Common myeloid progenitor, CD34-positive (primary cell): ENCODE results near the gene TMEM80.
A peak's percentile ranks its signal among the peaks of the same experiment; 100 is the strongest.
"Not testable (repeated sequence)": the region's sequence is repeated elsewhere in the genome, so short reads cannot be mapped to it uniquely, and the experiment has no call there.

ENCODE experiments used
- CTCF ChIA-PET: fragments of 350-600 bp; sonication (Branson Sonifier 250); formaldehyde crosslinking; loops from one replicate; lab custom pipeline; 2021; ENCODE audit warnings: antibody characterized with exemption; lab: Charles Lee
- POLR2A ChIA-PET: fragments of 350-600 bp; sonication (Branson Sonifier 250); formaldehyde crosslinking; loops from one replicate; lab custom pipeline; 2021; ENCODE audit warnings: antibody characterized with exemption; lab: Charles Lee
- DNase-seq, 3 donors: peaks; one replicate each; pipeline versions ENCODE4 v3.0.0 to v3.0.0-alpha.2; 2013
- H3K27ac ChIP-seq, 2 experiments: 1 replicate in 1 of 2; 2 replicates in 1 of 2; pipeline ENCODE4 v1.7.0; 2013; ENCODE audit warnings: inconsistent platforms in 2 of 2, low read length in 2 of 2, mild to moderate bottlenecking in 2 of 2, low read depth in 1 of 2, moderate library complexity in 1 of 2; ENCODE audit not compliant: severe bottlenecking in 2 of 2, insufficient read depth in 1 of 2, poor library complexity in 1 of 2
- H3K27me3 ChIP-seq, 5 experiments: replicated peaks in 2 of 5; 1 replicate in 3 of 5; 2 replicates in 2 of 5; pipeline versions ENCODE4 v1.6.1 to v1.7.0; 2013; ENCODE audit warnings: low read length in 4 of 5, mild to moderate bottlenecking in 2 of 5, moderate library complexity in 2 of 5, inconsistent platforms in 1 of 5; ENCODE audit not compliant: insufficient read depth in 5 of 5, control insufficient read depth in 4 of 5
- H3K36me3 ChIP-seq, 4 experiments: 1 replicate in 2 of 4; 2 replicates in 2 of 4; pipeline versions ENCODE4 v1.6.1 to v1.7.0; 2013; ENCODE audit warnings: low read length in 3 of 4, control low read depth in 1 of 4, mild to moderate bottlenecking in 1 of 4; ENCODE audit not compliant: control insufficient read depth in 4 of 4, insufficient read depth in 4 of 4
- H3K4me1 ChIP-seq, 4 experiments: 1 replicate in 3 of 4; 2 replicates in 1 of 4; pipeline versions ENCODE4 v1.6.1 to v1.7.1; 2013; ENCODE audit warnings: low read length in 3 of 4, mild to moderate bottlenecking in 3 of 4, control low read depth in 1 of 4, inconsistent platforms in 1 of 4, moderate library complexity in 1 of 4; ENCODE audit not compliant: control insufficient read depth in 4 of 4, insufficient read depth in 4 of 4; ENCODE audit errors: control extremely low read depth in 1 of 4
- H3K4me3 ChIP-seq, 7 experiments: 1 replicate in 4 of 7; 2 replicates in 3 of 7; pipeline versions ENCODE4 v1.5.1 to v1.7.0; 2013; ENCODE audit warnings: mild to moderate bottlenecking in 7 of 7, low read length in 6 of 7, moderate library complexity in 6 of 7, inconsistent platforms in 2 of 7, low read depth in 2 of 7, control low read depth in 1 of 7; ENCODE audit not compliant: insufficient read depth in 4 of 7, control insufficient read depth in 1 of 7; ENCODE audit errors: extremely low read depth in 1 of 7
- H3K9me3 ChIP-seq, 5 experiments: 1 replicate in 4 of 5; 2 replicates in 1 of 5; pipeline versions ENCODE4 v1.6.1 to v1.7.1; 2013; ENCODE audit warnings: low read length in 4 of 5, mild to moderate bottlenecking in 2 of 5, inconsistent platforms in 1 of 5, low read depth in 1 of 5, moderate library complexity in 1 of 5; ENCODE audit not compliant: control insufficient read depth in 4 of 5, insufficient read depth in 2 of 5; ENCODE audit errors: control extremely low read depth in 1 of 5
- WGBS: methylation state at CpG from one replicate; pipeline ENCODE4 v1.1.5; 2013; ENCODE audit not compliant: insufficient coverage; 5-methylcytosine and 5-hydroxymethylcytosine counted together

TMEM80 gene

DNA sequence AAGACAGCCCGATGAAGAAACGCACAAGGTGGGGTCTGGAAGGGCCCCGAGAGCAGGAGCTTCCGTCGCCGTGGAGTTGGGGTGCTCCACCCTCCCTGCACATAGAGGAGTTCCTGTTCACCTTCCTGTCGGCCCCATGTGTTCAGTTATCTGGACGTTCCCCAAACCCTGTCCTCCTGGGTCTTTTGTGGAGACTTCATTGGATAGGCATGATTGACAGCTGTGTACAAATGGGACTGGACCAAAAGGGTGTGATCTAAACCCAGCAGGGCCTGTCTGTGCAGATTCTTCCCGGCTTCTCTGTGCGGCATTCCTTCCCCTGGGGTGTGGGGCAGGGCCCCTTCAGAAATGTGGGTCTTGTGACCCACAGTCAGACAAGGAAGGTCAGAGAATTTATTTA lies 42.3 kb downstream of the TMEM80 start:
- Histone ChIP-seq H3K4me1 (peaks cover 0 to 17% (median 15%) of the 10 kb centered on the region in 4 experiments), H3K4me3 (peak overlapping the region in 5 of 7 experiments; percentile 7 to 66 (median 48)), H3K27ac (peak overlapping the region in 1 of 2 experiments; percentile 29)
- H3K9me3 ChIP-seq, H3K36me3 ChIP-seq, H3K27me3 ChIP-seq: not testable (repeated sequence)
- POLR2A ChIA-PET: interaction anchor here (0.6 to 1.3 kb wide), 3 partner anchors 9 to 68 kb away, joined by 3 to 8 read pairs (median 3); partner anchors contain the start of gene TALDO1
- WGBS: 5% methylated on average over 8 of the region's 10 CpGs
- peak in 1 of 3 donors; percentile 49 for DNase-seq
- CTCF ChIA-PET: interaction anchor here (0.6 to 4.4 kb wide), 4 partner anchors 10 to 19 kb away, joined by 3 to 27 read pairs (median 4); no protein-coding TSS in a partner anchor

DNA sequence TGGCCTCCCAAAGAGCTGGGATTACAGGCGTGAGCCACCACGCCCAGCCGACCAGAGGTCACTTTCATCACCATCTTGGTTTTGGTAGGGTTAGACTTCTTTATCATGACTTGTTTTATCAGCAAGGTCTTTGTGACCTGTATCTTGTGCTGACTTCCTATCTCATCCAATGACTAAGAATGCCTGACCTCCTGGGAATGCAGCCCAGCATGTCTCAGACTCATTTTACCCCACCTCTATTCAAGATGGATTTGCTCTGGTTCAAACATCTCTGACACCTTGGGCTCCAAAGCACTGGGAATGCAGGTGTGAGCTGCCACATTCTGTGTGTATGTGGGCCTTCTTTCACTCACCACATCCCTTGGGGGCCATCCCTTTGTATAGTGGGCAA lies 46.5 kb downstream of the TMEM80 start:
- ChIA-PET POLR2A (no interaction called here), CTCF (interaction anchor here (0.6 kb wide), 1 partner anchor 18 kb away, joined by 3 read pairs; no protein-coding TSS in a partner anchor)
- no peaks in the 10 kb centered on the region for H3K36me3 ChIP-seq
- H3K27ac ChIP-seq: no peak overlapping the region
- WGBS: 86% methylated on average over 3 of the region's 3 CpGs
- peaks cover 0 to 36% (median 32%) of the 10 kb centered on the region in 4 experiments for H3K4me1 ChIP-seq
- no peaks in the 10 kb centered on the region for H3K9me3 ChIP-seq
- H3K27me3 ChIP-seq: no peaks in the 10 kb centered on the region
- DNase-seq: no peak
- no peak overlapping the region for H3K4me3 ChIP-seq

DNA sequence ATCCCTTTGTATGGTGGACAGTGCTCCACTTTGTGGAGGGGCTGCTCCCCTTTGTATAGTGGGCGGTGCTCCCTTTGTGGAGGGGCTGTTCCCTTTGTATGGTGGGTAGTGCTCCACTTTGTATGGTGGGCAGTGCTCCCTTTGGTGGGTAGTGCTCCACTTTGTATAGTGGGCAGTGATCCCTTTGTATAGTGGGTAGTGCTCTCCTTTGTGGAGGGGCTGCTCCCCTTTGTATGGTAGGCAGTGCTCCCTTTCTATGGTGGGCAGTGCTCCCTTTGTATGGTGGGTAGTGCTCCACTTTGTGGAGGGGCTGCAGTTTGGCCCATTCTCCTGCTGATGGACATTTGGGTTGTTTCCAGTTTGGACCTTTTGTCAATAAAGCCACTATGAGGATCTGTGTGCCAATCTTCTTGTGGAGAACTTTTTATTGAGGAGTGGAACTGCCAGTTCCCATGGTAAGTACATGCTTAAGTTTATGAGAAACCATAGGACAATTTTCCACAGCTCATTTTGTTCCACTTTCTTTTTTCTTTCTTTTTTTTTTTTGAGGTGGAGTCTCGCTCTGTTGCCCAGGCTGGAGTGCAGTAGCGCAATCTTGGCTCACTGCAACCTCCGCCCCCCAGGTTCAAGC lies 47.1 kb downstream of the TMEM80 start:
- H3K4me1 ChIP-seq: peaks cover 0 to 30% (median 27%) of the 10 kb centered on the region in 4 experiments
- no peak for DNase-seq
- no peaks in the 10 kb centered on the region for H3K36me3 ChIP-seq
- no peak overlapping the region for H3K4me3 ChIP-seq
- H3K27me3 ChIP-seq: no peaks in the 10 kb centered on the region
- ChIA-PET POLR2A (no interaction called here), CTCF (interaction anchor here (1.0 to 9.2 kb wide), 3 partner anchors 11 to 16 kb away, joined by 3 to 133 read pairs (median 5); no protein-coding TSS in a partner anchor)
- WGBS: no CpG with 5 or more reads among the region's 4 CpGs
- no peak overlapping the region for H3K27ac ChIP-seq
- no peaks in the 10 kb centered on the region for H3K9me3 ChIP-seq

DNA sequence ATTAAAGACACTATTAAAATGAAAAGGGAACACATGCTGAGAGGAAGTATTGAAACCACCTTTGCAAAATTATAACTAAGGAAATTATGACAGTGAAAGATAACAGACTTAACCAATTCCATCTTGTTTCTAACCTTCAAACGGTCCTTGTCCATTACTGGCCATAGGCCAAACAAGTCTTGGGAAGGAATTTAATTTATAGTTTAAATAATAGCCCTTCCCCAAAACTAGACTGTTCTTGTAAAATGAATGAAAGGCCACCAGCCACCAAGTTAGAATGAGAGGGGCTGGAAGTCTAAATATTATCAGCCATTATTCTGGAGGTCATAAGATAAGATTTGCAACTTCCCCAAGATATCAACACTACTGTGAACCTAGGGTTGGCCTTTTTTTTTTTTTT lies 49.8 kb downstream of the TMEM80 start:
- Histone ChIP-seq H3K27ac (no peak overlapping the region), H3K9me3 (no peaks in the 10 kb centered on the region), H3K4me1 (peaks cover 7 to 47% (median 42%) of the 10 kb centered on the region in 4 experiments), H3K36me3 (peaks cover 0 to 5% (median 0%) of the 10 kb centered on the region in 4 experiments), H3K4me3 (no peak overlapping the region), H3K27me3 (no peaks in the 10 kb centered on the region)
- ChIA-PET POLR2A (no interaction called here), CTCF (interaction anchor here (1.2 to 9.2 kb wide), 3 partner anchors 12 to 31 kb away, joined by 3 to 133 read pairs (median 5); no protein-coding TSS in a partner anchor)
- DNase-seq: peak in 2 of 3 donors; percentile 43 to 62
- no CpG with 5 or more reads among the region's 1 CpG for WGBS

DNA sequence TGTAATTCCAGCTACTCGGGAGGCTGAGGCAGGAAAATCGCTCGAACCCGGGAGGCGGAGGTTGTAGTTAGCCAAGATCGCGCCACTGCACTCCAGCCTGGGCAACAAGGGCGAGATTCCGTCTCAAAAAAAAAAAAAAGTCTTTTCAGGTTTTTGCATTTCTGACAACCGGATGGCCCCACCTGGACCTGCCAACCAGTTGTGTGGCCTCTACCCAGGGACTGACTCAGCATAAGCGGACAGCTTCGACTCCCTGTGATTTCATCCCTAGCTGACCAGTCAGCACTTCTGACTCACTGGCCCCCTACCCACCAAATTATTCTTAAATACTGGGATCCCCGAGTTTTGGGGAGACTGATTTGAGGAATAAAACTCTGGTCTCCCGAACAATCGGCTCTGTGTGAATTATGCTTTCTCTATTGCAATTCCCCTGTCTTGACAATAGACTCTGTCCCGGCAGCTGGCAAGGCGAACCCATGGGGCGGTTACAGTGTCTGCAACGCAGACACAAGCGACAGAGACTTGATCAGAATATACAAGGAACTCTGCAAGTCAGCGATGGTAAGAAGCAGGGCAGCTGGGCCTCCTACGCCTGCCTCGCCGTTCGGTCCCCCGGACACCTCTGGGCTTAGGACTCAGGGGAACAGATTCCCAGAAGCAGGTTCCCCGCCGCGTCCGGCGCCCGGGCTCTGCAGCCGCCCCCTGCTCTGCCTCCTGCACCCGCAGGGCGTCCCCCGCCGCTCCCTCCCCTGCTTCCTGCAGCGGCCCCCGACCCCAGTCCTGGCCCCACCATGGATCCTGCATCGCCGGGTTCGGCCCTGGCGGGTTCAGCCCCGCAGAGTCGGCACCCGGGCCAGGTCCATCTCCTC lies 50.9 kb downstream of the TMEM80 start:
- POLR2A ChIA-PET: interaction anchor here (1.4 kb wide), 1 partner anchor 9 kb away, joined by 8 read pairs; no protein-coding TSS in a partner anchor
- peak overlapping the region; percentile 69 to 100 (median 93) for H3K4me3 ChIP-seq
- CTCF ChIA-PET: interaction anchor here (1.8 to 9.2 kb wide), 4 partner anchors 10 to 30 kb away, joined by 5 to 133 read pairs (median 17); no protein-coding TSS in a partner anchor
- no peaks in the 10 kb centered on the region for H3K9me3 ChIP-seq
- peaks cover 7 to 54% (median 42%) of the 10 kb centered on the region in 4 experiments for H3K4me1 ChIP-seq
- 30% methylated on average over 38 of the region's 46 CpGs for WGBS
- H3K36me3 ChIP-seq: peaks cover 0 to 12% (median under 1%) of the 10 kb centered on the region in 4 experiments
- H3K27me3 ChIP-seq: no peaks in the 10 kb centered on the region
- peak overlapping the region; percentile 2 to 54 for H3K27ac ChIP-seq
- peak in 2 of 3 donors; percentile 55 to 67 for DNase-seq

DNA sequence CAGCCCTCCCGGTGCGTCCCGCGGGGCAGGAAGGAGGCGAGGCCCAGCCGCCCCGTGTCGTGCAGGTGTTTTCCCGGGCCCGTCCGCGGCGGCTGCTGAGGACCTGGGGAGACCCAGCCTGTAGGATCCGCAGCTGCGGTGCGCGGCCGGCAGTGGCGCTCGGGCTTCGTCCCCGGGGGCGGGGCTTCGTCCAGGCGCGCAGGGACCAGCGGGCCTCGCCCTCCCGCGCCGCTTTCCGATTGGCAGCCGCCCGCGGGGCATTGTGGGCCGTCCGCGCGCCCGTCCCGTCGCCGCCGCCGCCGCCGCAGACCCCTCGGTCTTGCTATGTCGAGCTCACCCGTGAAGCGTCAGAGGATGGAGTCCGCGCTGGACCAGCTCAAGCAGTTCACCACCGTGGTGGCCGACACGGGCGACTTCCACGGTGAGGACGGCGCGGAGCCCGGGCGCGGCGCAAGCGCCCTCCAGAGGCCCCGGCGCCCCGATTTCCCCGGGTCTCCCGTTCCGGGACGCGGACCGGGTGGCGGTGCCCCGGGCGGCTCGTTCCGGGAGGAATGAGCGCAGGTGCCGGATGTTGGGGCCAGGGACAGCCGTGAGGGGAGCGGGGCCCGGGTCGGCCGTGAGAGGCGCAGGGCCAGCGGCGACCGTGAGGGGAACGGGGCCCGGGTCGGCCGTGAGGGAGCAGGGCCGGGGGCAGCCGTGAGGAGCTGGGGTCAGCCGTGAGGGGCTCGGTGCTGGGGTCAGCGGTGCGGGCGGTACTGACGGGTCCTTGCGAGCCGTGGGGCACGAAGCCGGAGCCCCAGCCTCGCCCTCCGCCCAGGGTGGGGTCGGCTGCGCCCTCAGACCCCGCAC lies 51.8 kb downstream of the TMEM80 start, which contains the start of gene TALDO1:
Gene TALDO1, plus strand, starts transcription at position 307 of the 849 bp plus-strand sequence. Its CDS starts 18 bp downstream, at position 325.
- Histone ChIP-seq H3K9me3 (no peaks in the 10 kb centered on the region), H3K27ac (peak within 1 kb of the TSS; percentile 91 to 99), H3K36me3 (peaks cover 0 to 14% (median 2%) of the 10 kb centered on the region in 4 experiments), H3K27me3 (no peaks in the 10 kb centered on the region), H3K4me3 (peak within 1 kb of the TSS; percentile 69 to 100 (median 93)), H3K4me1 (peaks cover 7 to 56% (median 42%) of the 10 kb centered on the region in 4 experiments)
- 0% methylated on average over 95 of the region's 112 CpGs for WGBS
- POLR2A ChIA-PET: interaction anchor here (1.4 kb wide), 1 partner anchor 10 kb away, joined by 8 read pairs; no protein-coding TSS in a partner anchor
- DNase-seq: peak; percentile 86 to 93 (median 92)
- CTCF ChIA-PET: interaction anchor here (0.7 to 9.2 kb wide), 8 partner anchors 8 to 109 kb away, joined by 3 to 133 read pairs (median 4); no protein-coding TSS in a partner anchor
